Smooth muscle cell (in vitro differentiated cells): ENCODE results near the gene HOXA7. TPM values are rescaled to one million over a fixed set of nuclear protein-coding genes. Genes with fewer than 3 reads are reported as not detected.

ENCODE experiments used
- DNase-seq: peaks from one replicate; lab custom pipeline; 2025; ENCODE audit not compliant: unreplicated experiment; lab: John Stamatoyannopoulos, UW
- H2AFZ ChIP-seq: fragments of 200-600 bp; sonication (generic); 2 replicates; pipeline ENCODE4 v1.6.0; 2016; ENCODE audit warnings: antibody characterized with exemption, low read depth, mild to moderate bottlenecking
- H3F3A ChIP-seq: fragments of 200-600 bp; sonication (generic); 2 replicates; pipeline ENCODE4 v1.6.0; 2017; ENCODE audit warnings: antibody characterized with exemption, low read depth
- H3K27ac ChIP-seq: fragments of 200-600 bp; sonication (generic); 2 replicates; pipeline ENCODE4 v1.5.1; 2016; ENCODE audit warnings: low read depth, mild to moderate bottlenecking
- H3K27me3 ChIP-seq: fragments of 200-600 bp; sonication (generic); 2 replicates; pipeline ENCODE4 v1.6.1; 2016; ENCODE audit warnings: low read depth, mild to moderate bottlenecking
- H3K36me3 ChIP-seq: fragments of 200-600 bp; sonication (generic); 2 replicates; pipeline ENCODE4 v1.5.1; 2016; ENCODE audit warnings: low read depth
- H3K4me1 ChIP-seq: fragments of 200-600 bp; sonication (generic); 2 replicates; pipeline ENCODE4 v1.5.1; 2016; ENCODE audit warnings: low read depth
- H3K4me2 ChIP-seq: fragments of 200-600 bp; sonication (generic); 2 replicates; pipeline ENCODE4 v1.6.0; 2016; ENCODE audit warnings: mild to moderate bottlenecking
- H3K4me3 ChIP-seq: fragments of 200-600 bp; sonication (generic); 2 replicates; pipeline ENCODE4 v1.5.1; 2016; ENCODE audit warnings: mild to moderate bottlenecking
- H3K79me2 ChIP-seq: fragments of 200-600 bp; sonication (generic); 2 replicates; pipeline ENCODE4 v1.6.0; 2016; ENCODE audit warnings: low read depth, mild to moderate bottlenecking
- H3K9ac ChIP-seq: fragments of 200-600 bp; sonication (generic); 2 replicates; pipeline ENCODE4 v1.6.0; 2016; ENCODE audit warnings: low read depth
- H3K9me3 ChIP-seq: fragments of 200-600 bp; sonication (generic); replicated peaks from 2 replicates; pipeline ENCODE4 v1.5.1; 2016; ENCODE audit warnings: low read depth
- H4K20me1 ChIP-seq: fragments of 200-600 bp; sonication (generic); 2 replicates; pipeline ENCODE4 v1.6.0; 2016; ENCODE audit warnings: low read depth
- CTCF ChIP-seq: fragments of 200-600 bp; sonication (generic); IDR thresholded peaks from 2 replicates; pipeline ENCODE4 v1.5.1; 2017; ENCODE audit warnings: borderline replicate concordance, mild to moderate bottlenecking, antibody characterized with exemption; ENCODE audit not compliant: insufficient read depth, poor library complexity, severe bottlenecking
- WGBS: methylation state at CpG from one replicate; pipeline ENCODE4 v1.1.7; 2016; ENCODE audit warnings: low lambda C conversion rate; 5-methylcytosine and 5-hydroxymethylcytosine counted together
- polyA plus RNA-seq: library from polyadenylated mRNA; unstranded; fragments of >200 nt; fragmentation: Nextera tagmentation; extraction: Ambion mirVana; gene quantifications from 2 replicates; pipeline ENCODE4 v1.2.1, GENCODE V29; 2016
- total RNA-seq: library from RNA; depleted of rRNA; stranded (reverse); fragments of >200 nt; gene quantifications from 2 replicates; pipeline ENCODE4 v1.2.3, GENCODE V29; 2014

The HOXA7 gene
- total and polyA plus RNA-seq, 2 experiments from 2014 or later = 0.72 to 1.2 TPM

- Histone ChIP-seq H3K36me3 (no peaks in the 10 kb centered on the region), H3K9ac (no peak overlapping the region), H3K27me3 (peaks cover 100% of the 10 kb centered on the region), H3K27ac (no peak overlapping the region), H3K4me2 (peak overlapping the region; percentile 88), H3K79me2 (no peaks in the 10 kb centered on the region), H3K4me1 (peaks cover 7% of the 10 kb centered on the region), H3K9me3 (no peaks in the 10 kb centered on the region), H2AFZ (peak overlapping the region; percentile 94), H4K20me1 (no peaks in the 10 kb centered on the region), H3F3A (no peaks in the 10 kb centered on the region), H3K4me3 (peak overlapping the region; percentile 60)
- no peak for DNase-seq
- TF ChIP-seq CTCF = no peak
- WGBS = 19% methylated on average over 12 of the region's 12 CpGs
Observed at GRCh38 chr7:27131390-27131819, 25.1 kb downstream of the HOXA7 start.

- Histone ChIP-seq H3K9ac (no peak within 1 kb of the TSS), H3F3A (no peaks in the 10 kb centered on the region), H3K36me3 (no peaks in the 10 kb centered on the region), H3K4me3 (peak within 1 kb of the TSS; percentile 60), H4K20me1 (no peaks in the 10 kb centered on the region), H3K4me2 (peak within 1 kb of the TSS; percentile 88), H3K27me3 (peaks cover 100% of the 10 kb centered on the region), H3K4me1 (peaks cover 7% of the 10 kb centered on the region), H3K9me3 (no peaks in the 10 kb centered on the region), H2AFZ (peak within 1 kb of the TSS; percentile 94), H3K27ac (no peak within 1 kb of the TSS), H3K79me2 (no peaks in the 10 kb centered on the region)
- DNase-seq = no peak
- no peak for TF ChIP-seq CTCF
- under 1% methylated on average over 29 of the region's 67 CpGs for WGBS
Observed at GRCh38 chr7:27130540-27131389, 25.7 kb downstream of the HOXA7 start, which contains the start of gene HOXA4. TSS of gene HOXA4 (minus strand) at chr7:27130757. CDS start at chr7:27130733, 24 bp downstream.

- H3K4me1 ChIP-seq = peaks cover 7% of the 10 kb centered on the region
- peak overlapping the region; percentile 88 for H3K4me2 ChIP-seq
- no peak for TF ChIP-seq CTCF
- no peak overlapping the region for H3K27ac ChIP-seq
- H3K79me2 ChIP-seq = no peaks in the 10 kb centered on the region
- H4K20me1 ChIP-seq = no peaks in the 10 kb centered on the region
- H3K27me3 ChIP-seq = peaks cover 100% of the 10 kb centered on the region
- 2% methylated on average over 37 of the region's 72 CpGs for WGBS
- H2AFZ ChIP-seq = no peak overlapping the region
- DNase-seq = no peak
- H3F3A ChIP-seq = no peaks in the 10 kb centered on the region
- no peaks in the 10 kb centered on the region for H3K9me3 ChIP-seq
- no peaks in the 10 kb centered on the region for H3K36me3 ChIP-seq
- H3K4me3 ChIP-seq = peak overlapping the region; percentile 60
- H3K9ac ChIP-seq = no peak overlapping the region
Observed at GRCh38 chr7:27129729-27130539, 26.5 kb downstream of the HOXA7 start.
